ENCODE data around the gene RPS8. TPM values are rescaled to one million over a fixed set of nuclear protein-coding genes. Genes with fewer than 3 reads are reported as not detected.
"Not testable (repeated sequence)": the region's sequence is repeated elsewhere in the genome, so short reads cannot be mapped to it uniquely, and the experiment has no call there.

The RPS8 gene
- total RNA-seq, 1 donor from 2014 or later: 2,206 TPM

- peak; percentile 40 for DNase-seq
Observed at GRCh38 chr1:44783697-44784093, 8.4 kb downstream of the RPS8 start.

- peak; percentile 39 for DNase-seq
Observed at GRCh38 chr1:44784094-44785028, 9.0 kb downstream of the RPS8 start.

- DNase-seq: no peak
Observed at GRCh38 chr1:44785029-44785380, 9.7 kb downstream of the RPS8 start.

- no peak for DNase-seq
Observed at GRCh38 chr1:44785501-44786137, 10.3 kb downstream of the RPS8 start.

- DNase-seq: peak; percentile 81
Observed at GRCh38 chr1:44786138-44786840, 10.9 kb downstream of the RPS8 start.

GRCh38 chr1:44786841-44787426 lies 11.6 kb downstream of the RPS8 start:
- no peak for DNase-seq

GRCh38 chr1:44787506-44787905 lies 12.2 kb downstream of the RPS8 start:
- no peak for DNase-seq

GRCh38 chr1:44788120-44788860 lies 12.9 kb downstream of the RPS8 start, which contains the start of gene BEST4:
TSS of gene BEST4 (minus strand) at chr1:44788170. CDS start at chr1:44787705, 465 bp downstream.
- no peak for DNase-seq

GRCh38 chr1:44790968-44791801 lies 15.8 kb downstream of the RPS8 start:
- peak; percentile 55 for DNase-seq

GRCh38 chr1:44792736-44793502 lies 17.6 kb downstream of the RPS8 start:
- DNase-seq: no peak

GRCh38 chr1:44797886-44798285 lies 22.5 kb downstream of the RPS8 start:
- DNase-seq: not testable (repeated sequence)

GRCh38 chr1:44798481-44799365 lies 23.4 kb downstream of the RPS8 start:
- no peak for DNase-seq

GRCh38 chr1:44799770-44800584 lies 24.6 kb downstream of the RPS8 start, which contains the start of gene PLK3:
TSS of gene PLK3 (plus strand) at chr1:44800377. CDS start at chr1:44800464, 87 bp downstream.
- peak; percentile 99 for DNase-seq

GRCh38 chr1:44801491-44802305 lies 26.4 kb downstream of the RPS8 start:
- DNase-seq: no peak

GRCh38 chr1:44802306-44803061 lies 27.1 kb downstream of the RPS8 start:
- peak; percentile 78 for DNase-seq

- DNase-seq: no peak
Observed at GRCh38 chr1:44803062-44803311, 27.6 kb downstream of the RPS8 start.

Measured in tongue (tissue), 2 donors.